Gastrocnemius medialis (tissue), 4 donors: Measurements from ENCODE around the gene GUK1.

Experiments used
- POLR2A ChIP-seq, 2 donors: fragments of 450-650 bp; IDR thresholded peaks; one replicate each; pipeline ENCODE4 v1.6.1; 2017; ENCODE audit warnings: antibody characterized with exemption in 2 of 2, mild to moderate bottlenecking in 2 of 2, moderate library complexity in 2 of 2
- TF ChIP-seq, protein P1 (sequence below), 5 experiments: fragments of 450-650 bp in 3 of 5; fragments of 200-600 bp in 2 of 5; sonication (generic) in 2 of 5; IDR thresholded peaks in 4 of 5; conservative IDR thresholded peaks in 1 of 5; 1 replicate in 4 of 5; 2 replicates in 1 of 5; pipeline ENCODE4 v1.5.1; 2016 to 2019; ENCODE audit warnings: antibody characterized with exemption in 5 of 5, mild to moderate bottlenecking in 3 of 5, moderate library complexity in 3 of 5

DNA sequence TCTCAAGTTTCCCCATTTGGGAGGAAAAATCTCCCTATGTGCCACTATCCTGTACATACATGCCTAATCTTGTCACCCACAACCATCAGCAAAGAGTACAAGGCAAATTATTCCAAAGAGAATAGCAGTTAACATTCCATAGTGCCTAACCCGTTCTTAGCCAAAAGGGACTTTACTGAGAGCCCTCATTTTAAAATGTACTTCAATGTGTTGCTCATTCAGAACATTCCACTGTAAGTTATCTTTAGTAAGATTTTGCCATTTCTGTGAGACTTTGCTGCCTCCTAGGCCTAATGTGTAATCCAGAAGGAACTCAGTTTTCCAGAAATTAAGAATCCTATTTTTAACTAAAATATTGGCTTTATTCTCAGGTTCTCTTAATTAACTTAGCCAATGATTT lies 19.7 kb upstream of the GUK1 start:
- TF ChIP-seq, protein P1, sequence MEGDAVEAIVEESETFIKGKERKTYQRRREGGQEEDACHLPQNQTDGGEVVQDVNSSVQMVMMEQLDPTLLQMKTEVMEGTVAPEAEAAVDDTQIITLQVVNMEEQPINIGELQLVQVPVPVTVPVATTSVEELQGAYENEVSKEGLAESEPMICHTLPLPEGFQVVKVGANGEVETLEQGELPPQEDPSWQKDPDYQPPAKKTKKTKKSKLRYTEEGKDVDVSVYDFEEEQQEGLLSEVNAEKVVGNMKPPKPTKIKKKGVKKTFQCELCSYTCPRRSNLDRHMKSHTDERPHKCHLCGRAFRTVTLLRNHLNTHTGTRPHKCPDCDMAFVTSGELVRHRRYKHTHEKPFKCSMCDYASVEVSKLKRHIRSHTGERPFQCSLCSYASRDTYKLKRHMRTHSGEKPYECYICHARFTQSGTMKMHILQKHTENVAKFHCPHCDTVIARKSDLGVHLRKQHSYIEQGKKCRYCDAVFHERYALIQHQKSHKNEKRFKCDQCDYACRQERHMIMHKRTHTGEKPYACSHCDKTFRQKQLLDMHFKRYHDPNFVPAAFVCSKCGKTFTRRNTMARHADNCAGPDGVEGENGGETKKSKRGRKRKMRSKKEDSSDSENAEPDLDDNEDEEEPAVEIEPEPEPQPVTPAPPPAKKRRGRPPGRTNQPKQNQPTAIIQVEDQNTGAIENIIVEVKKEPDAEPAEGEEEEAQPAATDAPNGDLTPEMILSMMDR (IDR thresholded peaks at IDR 0.05 in 4 of 5, conservative IDR thresholded peaks at IDR 0.05 in 1 of 5): no peak
- no peak for TF ChIP-seq POLR2A (IDR thresholded peaks at IDR 0.05)
